ENCODE measurements around the gene ADGRF3.

DNA sequence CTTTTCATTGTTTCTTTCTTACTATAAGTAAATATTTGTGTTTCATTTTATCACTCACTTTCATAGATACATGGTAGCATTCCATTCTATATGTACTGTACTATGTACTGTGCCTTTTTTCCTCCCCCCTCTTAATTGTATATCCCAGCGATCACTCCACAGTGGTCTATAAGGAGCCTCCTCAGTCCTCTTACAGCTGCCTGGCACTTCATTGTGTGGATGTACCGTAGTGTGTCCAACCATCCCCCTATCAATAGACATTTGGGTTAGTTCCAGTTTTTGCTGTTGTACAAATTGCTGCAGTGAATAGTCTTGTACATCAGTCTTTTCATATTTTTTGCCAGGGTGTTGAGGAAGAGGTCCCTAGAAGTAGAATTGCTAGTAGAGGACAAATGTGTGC lies 33.7 kb upstream of the ADGRF3 start:
- TF ChIP-seq POLR2A (IDR thresholded peaks at IDR 0.05; ENCODE audit: low read length) (no peak), GATA1 (IDR thresholded peaks at IDR 0.05; ENCODE audit: low read depth, low read length) (no peak)
